Measurements from ENCODE around the gene SH3GL2.

DNA sequence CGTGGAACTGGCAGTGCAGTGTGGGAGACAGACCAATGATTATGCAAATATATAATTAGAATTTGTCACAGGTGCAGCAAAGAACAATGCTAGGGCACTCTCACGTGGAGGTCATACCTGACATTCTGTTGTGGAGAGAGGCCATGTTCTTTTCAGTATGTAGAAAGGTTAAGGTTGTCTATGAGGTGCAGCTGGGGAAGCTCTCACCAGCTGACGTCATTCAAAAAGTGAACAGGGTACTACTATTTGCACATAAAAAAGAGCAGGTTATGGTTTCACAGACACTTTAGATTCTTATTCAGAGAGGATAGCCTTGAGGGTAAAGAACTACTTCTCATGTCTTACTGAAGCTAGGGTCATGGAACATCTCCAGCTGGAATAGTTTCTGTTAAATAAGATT, 19.1 kb downstream of the SH3GL2 start:
- TF ChIP-seq, protein P1, sequence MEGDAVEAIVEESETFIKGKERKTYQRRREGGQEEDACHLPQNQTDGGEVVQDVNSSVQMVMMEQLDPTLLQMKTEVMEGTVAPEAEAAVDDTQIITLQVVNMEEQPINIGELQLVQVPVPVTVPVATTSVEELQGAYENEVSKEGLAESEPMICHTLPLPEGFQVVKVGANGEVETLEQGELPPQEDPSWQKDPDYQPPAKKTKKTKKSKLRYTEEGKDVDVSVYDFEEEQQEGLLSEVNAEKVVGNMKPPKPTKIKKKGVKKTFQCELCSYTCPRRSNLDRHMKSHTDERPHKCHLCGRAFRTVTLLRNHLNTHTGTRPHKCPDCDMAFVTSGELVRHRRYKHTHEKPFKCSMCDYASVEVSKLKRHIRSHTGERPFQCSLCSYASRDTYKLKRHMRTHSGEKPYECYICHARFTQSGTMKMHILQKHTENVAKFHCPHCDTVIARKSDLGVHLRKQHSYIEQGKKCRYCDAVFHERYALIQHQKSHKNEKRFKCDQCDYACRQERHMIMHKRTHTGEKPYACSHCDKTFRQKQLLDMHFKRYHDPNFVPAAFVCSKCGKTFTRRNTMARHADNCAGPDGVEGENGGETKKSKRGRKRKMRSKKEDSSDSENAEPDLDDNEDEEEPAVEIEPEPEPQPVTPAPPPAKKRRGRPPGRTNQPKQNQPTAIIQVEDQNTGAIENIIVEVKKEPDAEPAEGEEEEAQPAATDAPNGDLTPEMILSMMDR (IDR thresholded peaks at IDR 0.05): no peak
- no peak for TF ChIP-seq SIN3A (IDR thresholded peaks at IDR 0.05; ENCODE audit: borderline replicate concordance, insufficient read depth, low read depth, low read length)
- no peak for TF ChIP-seq POLR2AphosphoS5 (IDR thresholded peaks at IDR 0.05; ENCODE audit: low read depth, low read length)

All from Panc1 (cell line).